ENCODE measurements around the gene MYOM3.
"Not testable (repeated sequence)": the region's sequence is repeated elsewhere in the genome, so short reads cannot be mapped to it uniquely, and the experiment has no call there.

Gene MYOM3

DNA sequence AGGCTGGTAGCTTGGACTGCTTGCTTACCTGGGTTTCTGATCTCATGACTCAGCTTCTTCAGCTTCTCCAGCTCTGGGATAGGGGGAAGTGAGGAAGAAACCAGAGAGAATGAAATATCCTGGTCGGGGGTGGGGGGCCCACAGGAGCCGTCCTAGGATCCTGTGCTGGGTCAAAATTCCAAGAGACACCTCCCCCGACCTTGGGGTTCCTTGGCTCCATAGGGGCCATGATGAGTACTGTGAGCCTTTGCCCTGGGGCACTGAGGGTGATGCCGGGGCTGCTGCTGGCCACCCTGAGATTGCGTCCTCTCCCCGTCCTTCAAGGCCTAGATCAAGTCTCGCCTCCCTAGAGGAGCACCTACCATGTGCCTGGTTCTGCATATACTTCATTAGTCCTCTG is 40.0 kb downstream of the MYOM3 start:
- DNase-seq (ENCODE audit: low spot score), result no peak

DNA sequence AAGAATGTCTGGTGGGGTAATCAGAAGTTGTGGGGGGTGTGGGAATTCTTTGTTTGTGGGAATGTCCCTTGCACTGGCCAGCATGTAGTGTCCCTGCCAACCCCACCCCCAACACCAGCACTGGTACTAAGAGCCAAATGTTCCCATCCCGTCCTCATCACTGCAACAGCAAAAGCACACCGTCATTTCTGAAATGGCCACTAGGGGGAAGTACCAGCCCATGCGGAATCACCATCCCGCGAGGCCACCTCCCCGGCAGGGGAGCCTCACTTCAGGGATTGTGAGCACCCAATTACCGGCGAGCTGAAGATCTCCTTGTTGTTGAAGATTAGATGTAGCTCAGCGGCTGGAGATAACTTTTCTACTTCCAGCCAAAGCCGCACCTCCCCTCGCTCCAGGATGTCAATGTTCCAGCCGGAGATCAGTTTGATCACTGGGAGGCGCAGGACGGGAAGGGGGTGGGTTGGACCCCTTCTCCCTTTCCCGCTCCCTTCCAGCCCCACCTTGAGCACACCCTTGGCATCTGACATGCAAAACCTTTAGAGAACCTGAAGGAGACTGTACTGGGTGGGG is 41.0 kb downstream of the MYOM3 start:
- peak; percentile 94 for DNase-seq (ENCODE audit: low spot score)

DNA sequence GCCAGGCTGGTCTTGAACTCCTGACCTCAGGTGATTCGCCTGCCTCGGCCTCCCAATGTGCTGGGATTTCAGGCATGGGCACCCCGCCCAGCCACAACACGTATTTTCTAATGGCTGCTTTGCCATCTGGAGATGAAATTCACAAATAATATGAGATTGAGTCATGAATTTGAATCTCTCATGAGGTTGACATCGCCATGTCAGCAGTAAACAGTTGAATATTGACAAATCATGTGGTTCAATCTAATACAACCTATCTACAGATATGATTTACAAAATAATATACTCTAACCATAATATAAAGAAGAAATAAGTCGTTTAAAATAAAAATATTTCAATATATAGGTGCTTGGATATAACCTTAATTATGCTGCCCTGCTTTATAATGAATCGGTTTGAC is 42.1 kb downstream of the MYOM3 start:
- DNase-seq (ENCODE audit: low spot score), result no peak

DNA sequence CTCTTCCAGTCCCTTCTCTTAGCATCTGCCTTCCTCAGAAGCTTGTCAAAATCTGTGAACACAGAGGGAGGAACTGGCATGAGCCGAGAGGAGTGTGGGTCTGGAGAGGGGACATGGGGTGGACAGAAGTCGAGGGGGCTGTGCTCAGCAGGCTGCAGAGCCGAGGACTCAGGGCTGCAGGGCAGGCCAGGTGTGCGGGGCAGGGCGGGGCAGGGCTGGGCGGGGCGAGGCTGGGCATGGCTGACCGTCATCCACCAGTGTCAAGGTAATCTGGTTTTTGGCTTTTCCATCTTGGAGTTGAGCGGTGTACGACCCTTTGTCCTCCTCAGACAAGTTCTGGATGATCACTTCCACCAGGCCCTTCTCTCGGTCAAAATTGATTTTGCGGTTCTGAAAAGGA is 44.0 kb downstream of the MYOM3 start:
- no peak for DNase-seq (ENCODE audit: low spot score)

GRCh38 chr1:24065304-24065703 is 46.6 kb downstream of the MYOM3 start:
- no peak for DNase-seq (ENCODE audit: low spot score)

DNA sequence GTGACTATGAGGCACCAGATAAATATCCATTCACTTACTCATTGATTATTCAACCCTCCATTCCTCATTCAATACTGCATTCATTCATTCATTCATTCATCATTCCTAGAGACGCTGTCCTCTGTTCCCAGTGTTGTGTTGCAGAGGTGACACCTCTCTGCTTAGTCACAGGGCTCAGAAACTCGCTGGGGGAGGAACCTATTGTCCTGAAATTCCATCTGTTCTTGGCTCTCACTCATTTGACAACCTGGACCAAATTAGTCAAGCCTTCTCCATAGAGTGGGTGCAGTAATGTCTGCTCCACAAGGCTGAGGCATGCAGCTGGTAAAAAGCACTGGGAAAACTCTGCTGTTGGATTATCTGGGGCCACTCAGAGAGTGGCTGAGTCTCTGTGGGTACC is 49.7 kb downstream of the MYOM3 start:
- DNase-seq (ENCODE audit: low spot score), result no peak

- no peak for DNase-seq (ENCODE audit: low spot score)
Observed at GRCh38 chr1:24060482-24060881, 51.5 kb downstream of the MYOM3 start.

DNA sequence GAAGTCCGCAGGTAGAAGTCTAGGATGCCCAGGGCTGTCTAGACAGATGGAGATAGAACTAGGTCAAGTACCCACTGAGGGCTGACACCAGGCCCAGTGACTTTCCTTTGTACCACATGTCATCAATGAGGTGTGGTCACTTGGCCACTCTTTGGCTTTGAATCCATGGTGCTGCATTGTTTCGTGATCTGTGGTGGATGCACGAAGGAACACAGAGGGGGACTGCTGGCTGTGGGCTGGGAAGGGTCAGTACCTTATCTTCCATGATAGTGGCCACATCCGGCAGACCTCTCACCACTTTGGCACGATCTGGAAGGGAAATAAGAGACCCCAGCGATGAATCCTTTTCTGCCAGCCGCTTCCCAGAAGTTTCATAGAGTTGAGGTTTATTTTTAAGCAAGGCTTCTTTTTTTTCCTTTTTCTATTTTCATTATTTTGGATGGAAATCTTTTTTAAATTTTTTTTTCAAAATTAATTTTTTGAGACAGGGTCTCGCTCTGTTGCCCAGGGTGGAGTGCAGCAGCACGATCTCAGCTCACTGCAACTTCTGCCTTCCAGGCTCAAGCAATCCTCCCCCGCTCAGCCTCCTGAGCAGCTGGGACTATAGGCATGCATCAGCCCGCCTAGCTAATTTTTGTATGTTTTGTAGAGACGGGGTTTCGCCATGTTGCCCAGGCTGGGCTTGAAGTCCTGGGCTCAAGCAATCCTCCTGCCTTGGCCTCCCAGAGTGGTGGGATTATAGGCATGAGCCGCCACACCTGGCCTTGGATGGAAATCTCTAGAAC is 53.1 kb downstream of the MYOM3 start:
- no peak for DNase-seq (ENCODE audit: low spot score)

DNA sequence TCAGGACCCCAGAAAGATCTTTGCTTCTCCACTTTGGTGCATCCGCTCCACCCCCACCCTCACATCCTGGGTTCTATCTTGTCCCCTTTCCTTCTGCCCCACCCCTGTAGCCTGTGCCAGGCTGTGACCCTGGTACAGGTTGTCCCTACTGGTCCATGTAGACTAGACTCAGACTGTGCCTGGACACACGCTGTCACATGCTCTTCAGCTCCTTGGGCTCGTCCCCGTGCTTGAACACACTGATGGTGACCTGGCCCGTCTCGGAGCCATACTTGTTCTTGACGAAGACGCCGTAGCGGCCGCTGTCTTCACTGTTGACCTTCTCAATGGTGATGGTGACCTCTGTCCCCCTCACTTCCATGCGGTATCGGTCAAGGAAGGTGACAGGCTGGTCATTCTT is 54.8 kb downstream of the MYOM3 start:
- DNase-seq (ENCODE audit: low spot score), result no peak

GRCh38 chr1:24055681-24056080 is 56.3 kb downstream of the MYOM3 start:
- DNase-seq (ENCODE audit: low spot score), result no peak

- DNase-seq (ENCODE audit: low spot score), result peak; percentile 56
Observed at GRCh38 chr1:24052220-24052619, 59.7 kb downstream of the MYOM3 start.

- DNase-seq (ENCODE audit: low spot score), result no peak
Observed at GRCh38 chr1:24051206-24051945, 60.6 kb downstream of the MYOM3 start.

DNA sequence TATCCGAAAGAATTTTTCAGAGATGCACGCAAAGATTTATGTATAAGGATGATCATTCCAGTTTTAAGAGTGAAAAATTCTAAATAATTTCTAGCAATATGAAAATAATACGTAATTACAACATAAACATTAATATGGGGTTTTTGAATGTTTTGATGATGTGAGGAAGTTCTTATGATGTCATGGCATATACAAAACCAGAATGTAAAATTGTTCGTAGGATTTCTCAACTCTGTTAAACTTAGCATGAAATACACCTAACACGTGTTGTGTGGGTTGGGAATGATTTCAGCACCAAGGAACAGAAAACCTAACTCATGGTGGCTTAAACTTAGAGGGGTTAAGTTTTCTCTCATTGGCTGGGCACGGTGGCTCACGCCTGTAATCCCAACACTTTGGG is 62.2 kb downstream of the MYOM3 start:
- no peak for DNase-seq (ENCODE audit: low spot score)

DNA sequence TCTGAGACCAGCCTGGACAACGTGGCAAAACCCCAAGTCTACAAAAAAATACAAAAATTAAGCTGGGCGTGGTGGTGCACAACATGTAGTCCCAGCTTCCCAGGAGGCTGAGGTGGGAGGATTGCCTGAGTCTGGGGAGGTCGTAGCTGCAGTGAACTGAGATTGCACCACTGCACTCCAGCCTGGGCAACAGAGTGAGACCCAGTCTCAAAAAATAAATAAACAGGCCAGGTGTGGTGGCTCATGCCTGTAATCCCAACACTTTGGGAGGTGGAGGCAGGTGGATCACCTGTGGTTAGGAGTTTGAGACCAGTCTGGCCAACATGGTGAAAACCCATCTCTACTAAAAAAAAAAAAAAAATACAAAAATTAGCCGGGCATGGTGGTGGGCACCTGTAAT is 63.0 kb downstream of the MYOM3 start:
- not testable (repeated sequence) for DNase-seq (ENCODE audit: low spot score)

DNA sequence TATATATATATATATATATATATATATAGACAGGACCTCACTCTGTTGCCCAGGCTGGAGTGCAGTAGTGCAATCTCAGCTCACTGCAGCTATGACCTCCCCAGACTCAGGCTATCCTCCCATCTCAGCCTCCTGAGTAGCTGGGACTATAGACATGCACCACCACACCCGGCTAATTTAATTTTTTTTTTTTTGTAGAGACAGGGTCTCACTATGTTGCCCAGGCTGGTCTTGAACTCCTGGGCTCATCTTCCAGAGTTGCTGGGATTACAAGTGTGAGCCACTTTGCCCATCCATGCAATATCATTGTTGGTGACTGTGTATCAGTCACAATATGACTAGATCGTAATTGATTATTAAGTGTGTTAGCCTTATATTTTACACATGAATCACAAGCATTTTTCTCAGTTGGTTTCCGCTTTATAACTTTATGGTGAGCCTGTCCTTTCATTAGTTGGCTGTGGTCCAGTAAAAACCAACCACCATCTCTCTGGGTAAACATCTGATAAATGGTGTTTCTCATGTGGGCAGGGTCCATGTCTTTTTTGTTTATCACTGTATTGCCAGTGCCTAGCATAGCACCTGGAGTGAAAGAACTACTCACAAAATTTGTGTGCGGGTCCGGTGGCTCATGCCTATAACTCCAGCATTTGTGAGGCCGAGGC is 63.6 kb downstream of the MYOM3 start:
- DNase-seq (ENCODE audit: low spot score), result no peak

DNA sequence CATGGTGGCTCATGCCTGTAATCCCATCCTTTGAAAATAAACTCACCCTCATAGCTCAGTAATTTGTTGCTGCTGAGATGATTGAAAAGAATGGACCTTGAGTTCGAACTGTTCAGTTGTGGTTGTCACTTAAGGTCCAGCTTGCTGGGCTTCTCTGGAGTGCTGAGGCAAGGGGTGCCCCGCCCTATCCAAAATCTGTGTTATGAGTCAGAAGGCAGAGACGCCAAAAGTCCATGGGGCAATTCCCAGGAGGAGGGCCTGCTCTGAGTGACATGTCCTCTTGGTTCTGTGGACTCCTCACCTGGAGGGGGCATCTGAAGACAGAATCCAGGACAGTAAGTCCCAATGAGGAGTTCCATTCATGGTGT is 64.8 kb downstream of the MYOM3 start:
- DNase-seq (ENCODE audit: low spot score), result peak; percentile 79

- DNase-seq (ENCODE audit: low spot score), result no peak
Observed at GRCh38 chr1:24045771-24046170, 66.2 kb downstream of the MYOM3 start.

DNA sequence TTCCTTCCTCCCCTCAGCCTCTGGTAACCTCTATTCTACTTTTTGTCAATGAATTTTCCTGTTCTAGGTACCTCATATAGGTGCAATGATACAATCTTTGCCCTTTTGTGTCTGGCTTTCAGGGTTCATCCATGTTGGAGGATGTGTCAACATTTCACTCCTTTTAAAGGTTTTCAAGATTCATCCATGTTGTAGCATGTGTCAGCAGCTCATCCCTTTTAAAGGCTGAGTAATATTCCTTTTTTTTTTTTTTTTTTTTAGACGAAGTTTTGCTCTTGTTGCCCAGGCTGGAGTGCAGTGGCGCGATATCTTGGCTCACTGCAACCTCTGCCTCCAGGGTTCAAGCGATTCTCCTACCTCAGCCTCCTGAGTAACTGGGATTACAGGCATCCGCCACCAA is 67.3 kb downstream of the MYOM3 start:
- DNase-seq (ENCODE audit: low spot score), result not testable (repeated sequence)

GRCh38 chr1:24043345-24044032 is 68.4 kb downstream of the MYOM3 start:
- DNase-seq (ENCODE audit: low spot score), result no peak

DNA sequence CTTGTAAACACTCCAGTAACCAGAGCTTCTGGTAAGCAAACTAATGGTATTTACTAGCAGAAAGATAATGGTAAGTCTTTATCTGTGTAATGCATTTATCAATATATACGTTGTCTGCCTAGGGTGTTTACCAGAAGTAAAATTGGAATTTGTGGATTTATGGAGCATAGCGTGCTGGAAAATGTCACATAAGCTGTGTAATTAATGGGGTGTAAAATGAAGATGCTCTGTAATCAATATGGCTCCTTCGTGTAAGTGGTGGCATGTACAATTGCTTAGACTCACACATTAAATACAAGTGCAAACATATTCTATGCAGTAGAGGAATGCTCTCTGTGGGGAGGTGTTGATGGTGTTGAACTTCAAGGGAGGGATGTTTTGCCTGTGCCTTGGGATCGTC is 69.6 kb downstream of the MYOM3 start:
- no peak for DNase-seq (ENCODE audit: low spot score)

DNA sequence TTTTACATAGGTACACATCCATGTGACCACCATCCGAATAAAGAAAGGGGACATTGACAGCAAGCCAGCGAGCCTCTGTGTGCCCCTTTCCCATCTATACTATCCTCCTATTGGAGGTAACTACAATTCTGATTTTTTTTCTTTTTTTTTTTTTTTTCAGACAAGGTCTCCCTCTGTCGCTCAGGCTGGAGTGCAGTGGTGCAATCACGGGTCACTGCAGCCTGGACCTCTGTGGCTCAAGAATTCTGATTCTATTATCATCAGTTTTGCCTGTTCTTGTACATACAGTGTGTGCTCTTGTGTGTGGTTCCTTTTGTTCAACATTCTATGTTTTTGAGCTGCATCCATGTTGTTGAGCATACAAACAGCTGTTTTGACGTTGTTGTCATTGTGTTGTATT is 75.8 kb downstream of the MYOM3 start:
- DNase-seq (ENCODE audit: low spot score), result no peak

DNA sequence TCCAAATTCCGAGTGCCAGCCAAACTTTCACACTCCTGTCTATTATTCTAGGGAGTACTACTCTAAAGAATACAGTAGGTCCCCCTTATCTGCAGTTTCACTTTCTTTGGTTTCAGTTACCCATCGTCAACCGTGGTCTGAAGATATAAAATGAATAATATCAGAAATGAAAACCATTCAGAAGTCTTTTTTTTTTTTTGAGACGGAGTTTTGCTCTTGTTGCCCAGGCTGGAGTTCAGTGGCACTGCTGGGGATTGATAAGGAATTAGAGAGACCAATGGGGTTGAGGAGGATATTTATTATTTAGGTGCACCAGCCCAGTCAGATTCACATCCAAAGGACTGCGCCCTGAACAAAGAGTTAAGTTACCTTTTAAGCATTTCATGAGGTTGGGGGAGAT is 79.0 kb downstream of the MYOM3 start:
- DNase-seq (ENCODE audit: low spot score), result no peak
